Measurements from ENCODE around the gene OBP2A.

- TF ChIP-seq CTCF (IDR thresholded peaks at IDR 0.05) (no peak), POLR2A (IDR thresholded peaks at IDR 0.05) (no peak)
Observed at GRCh38 chr9:135579889-135580660, 34.1 kb downstream of the OBP2A start.
